ENCODE measurements around the gene ARHGEF40. TPM values are rescaled to one million over a fixed set of nuclear protein-coding genes. Genes with fewer than 3 reads are reported as not detected.

The ARHGEF40 gene
- total RNA-seq, 1 experiment from 2014 or later: 71.4 TPM

DNA sequence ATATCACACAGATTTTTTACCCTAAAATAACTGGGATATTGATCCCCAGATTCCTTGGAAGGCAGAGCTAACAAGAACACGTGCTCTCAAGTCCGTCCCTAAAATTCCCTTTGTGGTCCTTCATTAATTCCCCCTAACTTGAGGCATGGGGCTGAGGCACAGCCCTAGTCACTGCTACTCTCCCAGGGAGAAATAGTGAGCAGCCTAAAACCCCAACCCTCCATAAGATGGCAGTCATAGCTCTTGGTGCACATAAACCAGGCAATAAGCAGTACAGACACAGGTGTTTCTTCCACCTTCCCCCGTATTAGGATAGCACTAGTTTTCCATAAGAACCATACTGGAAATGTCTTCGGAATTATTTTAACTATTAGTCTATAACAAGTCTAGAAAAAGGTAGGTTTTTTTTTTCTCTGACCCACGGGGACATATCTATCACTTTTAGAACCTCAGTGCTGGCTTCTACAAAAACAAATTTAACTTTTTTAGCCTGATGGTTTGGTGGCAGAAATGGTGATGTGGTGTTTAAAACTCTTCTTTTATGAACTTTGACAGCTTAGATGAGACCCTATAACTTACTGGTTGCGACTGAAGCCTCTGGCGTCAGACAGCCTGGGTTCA lies 3.1 kb upstream of the ARHGEF40 start:
- no peak overlapping the region for H3K56ac ChIP-seq (ENCODE audit: insufficient read length, low read depth, low read length)
- H2BK20ac ChIP-seq (ENCODE audit: low read depth, low read length, poor library complexity, severe bottlenecking): no peak overlapping the region
- peaks cover 24 to 28% of the 10 kb centered on the region in 2 experiments for H3K4me1 Mint-ChIP-seq
- no peak overlapping the region for H3K9ac ChIP-seq (ENCODE audit: extremely low read depth, insufficient read length, low read length)
- no peak overlapping the region; a peak in 1 of 5 replicates for H3K4me3 Mint-ChIP-seq
- H4K5ac ChIP-seq (ENCODE audit: insufficient read length, low read depth, low read length): no peak overlapping the region
- H2BK12ac ChIP-seq (ENCODE audit: insufficient read length, low read depth, low read length): no peak overlapping the region
- H3K27me3 Mint-ChIP-seq (ENCODE audit: low read depth): peaks cover 21% of the 10 kb centered on the region
- H3K4me2 ChIP-seq (ENCODE audit: insufficient read depth, insufficient read length, low read length): no peak overlapping the region
- H2BK5ac ChIP-seq (ENCODE audit: insufficient read length, low read length): no peak overlapping the region
- H3K14ac ChIP-seq (ENCODE audit: insufficient read depth, low read length): no peak overlapping the region
- H2AFZ ChIP-seq (ENCODE audit: low read length): no peak overlapping the region
- no peaks in the 10 kb centered on the region for H3K79me1 ChIP-seq (ENCODE audit: insufficient read depth, low read depth, low read length, poor library complexity, severe bottlenecking)
- H2BK15ac ChIP-seq (ENCODE audit: low read depth, low read length): no peak overlapping the region
- H3K27ac ChIP-seq (ENCODE audit: insufficient read length, low read depth, low read length): no peak overlapping the region
- H3K79me2 ChIP-seq (ENCODE audit: insufficient read depth, low read length): no peaks in the 10 kb centered on the region
- no peak overlapping the region for H4K8ac ChIP-seq (replicated peaks; ENCODE audit: insufficient read length, low read depth, low read length)
- peaks cover 30% of the 10 kb centered on the region for H3K23me2 ChIP-seq (ENCODE audit: insufficient read length, low read depth, low read length, poor library complexity, severe bottlenecking)
- H3K27me3 ChIP-seq (ENCODE audit: insufficient read depth, low read length): no peaks in the 10 kb centered on the region
- H3K4ac ChIP-seq (ENCODE audit: low read depth, low read length): no peak overlapping the region
- peaks cover 0 to 3% (median 0%) of the 10 kb centered on the region in 3 experiments; a peak in 3 of 7 replicates for H3K36me3 Mint-ChIP-seq (ENCODE audit: insufficient read depth in 1 of 3, low read depth in 3 of 3)
- no peak overlapping the region for H3K18ac ChIP-seq (ENCODE audit: insufficient read length, low read depth, low read length)
- TF ChIP-seq, protein P1, sequence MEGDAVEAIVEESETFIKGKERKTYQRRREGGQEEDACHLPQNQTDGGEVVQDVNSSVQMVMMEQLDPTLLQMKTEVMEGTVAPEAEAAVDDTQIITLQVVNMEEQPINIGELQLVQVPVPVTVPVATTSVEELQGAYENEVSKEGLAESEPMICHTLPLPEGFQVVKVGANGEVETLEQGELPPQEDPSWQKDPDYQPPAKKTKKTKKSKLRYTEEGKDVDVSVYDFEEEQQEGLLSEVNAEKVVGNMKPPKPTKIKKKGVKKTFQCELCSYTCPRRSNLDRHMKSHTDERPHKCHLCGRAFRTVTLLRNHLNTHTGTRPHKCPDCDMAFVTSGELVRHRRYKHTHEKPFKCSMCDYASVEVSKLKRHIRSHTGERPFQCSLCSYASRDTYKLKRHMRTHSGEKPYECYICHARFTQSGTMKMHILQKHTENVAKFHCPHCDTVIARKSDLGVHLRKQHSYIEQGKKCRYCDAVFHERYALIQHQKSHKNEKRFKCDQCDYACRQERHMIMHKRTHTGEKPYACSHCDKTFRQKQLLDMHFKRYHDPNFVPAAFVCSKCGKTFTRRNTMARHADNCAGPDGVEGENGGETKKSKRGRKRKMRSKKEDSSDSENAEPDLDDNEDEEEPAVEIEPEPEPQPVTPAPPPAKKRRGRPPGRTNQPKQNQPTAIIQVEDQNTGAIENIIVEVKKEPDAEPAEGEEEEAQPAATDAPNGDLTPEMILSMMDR (conservative IDR thresholded peaks at IDR 0.05): peak; percentile 43; the same call in 2 of the 3 replicates
- no peak overlapping the region; a peak in 1 of 7 replicates for H3K27ac Mint-ChIP-seq
- H2BK120ac ChIP-seq (ENCODE audit: low read depth, low read length, poor library complexity, severe bottlenecking): no peak overlapping the region
- DNase-seq: no peak
- no peak overlapping the region for H3T11ph ChIP-seq (ENCODE audit: low read length)
- H3K9me3 Mint-ChIP-seq: no peaks in the 10 kb centered on the region
- no CpG with 5 or more reads among the region's 7 CpGs for WGBS (ENCODE audit: extremely low coverage, insufficient read length, low lambda C conversion rate)
- no peak overlapping the region for H3K23ac ChIP-seq (ENCODE audit: insufficient read length, low read depth, low read length)
- H4K91ac ChIP-seq (ENCODE audit: insufficient read length, low read depth, low read length): no peak overlapping the region
- no peaks in the 10 kb centered on the region for H4K20me1 ChIP-seq (ENCODE audit: control insufficient read depth, insufficient read depth, insufficient read length)
- H3K4me1 ChIP-seq (ENCODE audit: insufficient read depth, low read length): no peaks in the 10 kb centered on the region; the same call in 1 of the 2 replicates
- no peak overlapping the region for H2AK5ac ChIP-seq (ENCODE audit: insufficient read length, low read length)
- H3K9me3 ChIP-seq (ENCODE audit: control insufficient read depth, low read depth, low read length): no peaks in the 10 kb centered on the region
